HG02610 (cell line): ENCODE results near the gene IL4R.
"Not testable (repeated sequence)": the region's sequence is repeated elsewhere in the genome, so short reads cannot be mapped to it uniquely, and the experiment has no call there.

Experiments used
- ATAC-seq: cut with Tn5 transposase; IDR thresholded peaks from one replicate; pipeline ENCODE4 v1.9.1; 2021; ENCODE audit warnings: mild to moderate bottlenecking, moderate library complexity; ENCODE audit not compliant: unreplicated experiment

The IL4R gene

GRCh38 chr16:27287887-27288286 is 25.9 kb upstream of the IL4R start:
- ATAC-seq, result no peak

GRCh38 chr16:27288313-27288712 is 25.5 kb upstream of the IL4R start:
- ATAC-seq, result not testable (repeated sequence)

- ATAC-seq, result no peak
These were observed 24.1 kb upstream of the IL4R start for GRCh38 chr16:27289669-27290068.

- no peak for ATAC-seq
These were observed 23.2 kb upstream of the IL4R start for GRCh38 chr16:27290562-27290961.

GRCh38 chr16:27291106-27291505 is 22.7 kb upstream of the IL4R start:
- ATAC-seq, result no peak

- no peak for ATAC-seq
These were observed 22.0 kb upstream of the IL4R start for GRCh38 chr16:27291722-27292240.

- no peak for ATAC-seq
These were observed 20.4 kb upstream of the IL4R start for GRCh38 chr16:27293343-27293742.

GRCh38 chr16:27298132-27298531 is 15.6 kb upstream of the IL4R start:
- no peak for ATAC-seq

- no peak for ATAC-seq
These were observed 12.4 kb upstream of the IL4R start for GRCh38 chr16:27301236-27301861.

- ATAC-seq, result no peak
These were observed 11.6 kb upstream of the IL4R start for GRCh38 chr16:27302126-27302525.

GRCh38 chr16:27303256-27304100 is 10.3 kb upstream of the IL4R start:
- ATAC-seq, result no peak

GRCh38 chr16:27304102-27304501 is 9.7 kb upstream of the IL4R start:
- ATAC-seq, result no peak

- no peak for ATAC-seq
These were observed 8.7 kb upstream of the IL4R start for GRCh38 chr16:27304881-27305745.

- no peak for ATAC-seq
These were observed 7.8 kb upstream of the IL4R start for GRCh38 chr16:27305839-27306442.

GRCh38 chr16:27308792-27309191 is 5.0 kb upstream of the IL4R start:
- no peak for ATAC-seq

GRCh38 chr16:27310576-27311447 is 3.0 kb upstream of the IL4R start:
- ATAC-seq, result no peak

- ATAC-seq, result no peak
These were observed 2.3 kb upstream of the IL4R start for GRCh38 chr16:27311448-27311830.

GRCh38 chr16:27311897-27312303 is 1.9 kb upstream of the IL4R start:
- no peak for ATAC-seq

GRCh38 chr16:27312580-27313421 is 973 bp upstream of the IL4R start:
- no peak for ATAC-seq
